GM12878 (cell line): ENCODE measurements around the gene CDHR2. TPM values are rescaled to one million over a fixed set of nuclear protein-coding genes. Genes with fewer than 3 reads are reported as not detected.

ENCODE experiments used
- ATAC-seq: fragments of 200-7000 bp; cut with Tn5 transposase; 3 replicates; pipeline ENCODE4 v1.9.1; 2020; ENCODE audit warnings: mild to moderate bottlenecking, moderate library complexity
- BruUV-seq: library from RNA; stranded (reverse); fragments of 400-500 nt; replicated peaks from 2 replicates; lab custom pipeline; 2021; lab: Mats Ljungman, UMichigan
- CTCF ChIA-PET: fragments of 300-600 bp; sonication (Branson Sonifier 250); formaldehyde crosslinking; extraction: SDS; loops from one replicate; lab custom pipeline; 2021; ENCODE audit warnings: inconsistent platforms; lab: Yijun Ruan, JAX
- POLR2A ChIA-PET: fragments of 350-600 bp; formaldehyde crosslinking; extraction: SDS; loops from one replicate; lab custom pipeline; 2021; ENCODE audit warnings: inconsistent platforms; lab: Charles Lee
- RAD21 ChIA-PET: fragments of 300-600 bp; sonication (Branson Sonifier 250); formaldehyde crosslinking; loops from one replicate; lab custom pipeline; 2023; ENCODE audit warnings: antibody characterized with exemption; ENCODE audit not compliant: unreplicated experiment; lab: Charles Lee
- SMC1A ChIA-PET: fragments of 300-600 bp; sonication (Branson Sonifier 250); formaldehyde crosslinking; loops from one replicate; lab custom pipeline; 2023; ENCODE audit not compliant: unreplicated experiment, uncharacterized antibody; lab: Charles Lee
- DNase-seq: peaks from one replicate; pipeline ENCODE4 v3.0.0-alpha.2; 2011; ENCODE audit warnings: low read depth, low spot score
- FAIRE-seq: peaks from 3 replicates; lab custom pipeline; 2011; peaks lifted over from hg19 to GRCh38; lab: Jason Lieb, UNC
- H2AFZ ChIP-seq: 2 replicates; pipeline ENCODE4 v1.6.0; 2011; ENCODE audit warnings: low read depth, low read length, control low read depth; ENCODE audit not compliant: control insufficient read depth
- H3K27ac ChIP-seq: 2 replicates; pipeline ENCODE4 v1.5.1; 2011; ENCODE audit warnings: control low read depth; ENCODE audit not compliant: control insufficient read depth, insufficient read depth
- H3K27me3 ChIP-seq, 2 experiments: replicated peaks in 1 of 2; 2 replicates each; pipeline versions ENCODE4 v1.6.0 to v1.6.1; 2011; ENCODE audit warnings: low read length in 1 of 2; ENCODE audit not compliant: control insufficient read depth in 2 of 2, insufficient read depth in 2 of 2
- H3K36me3 ChIP-seq, 2 experiments: 2 replicates each; pipeline ENCODE4 v1.5.1; 2011; ENCODE audit warnings: low read length in 1 of 2; ENCODE audit not compliant: control insufficient read depth in 2 of 2, insufficient read depth in 2 of 2
- H3K4me1 ChIP-seq: 2 replicates; pipeline ENCODE4 v1.6.1; 2011; ENCODE audit warnings: mild to moderate bottlenecking, low read length, moderate library complexity, mixed read lengths; ENCODE audit not compliant: control insufficient read depth, insufficient read depth
- H3K4me2 ChIP-seq: 2 replicates; pipeline ENCODE4 v1.6.0; 2011; ENCODE audit warnings: control low read depth; ENCODE audit not compliant: control insufficient read depth, insufficient read depth
- H3K4me3 ChIP-seq: fragments of 200-600 bp; sonication (generic); 2 replicates; pipeline ENCODE4 v1.5.1; 2016
- H3K79me2 ChIP-seq: 2 replicates; pipeline ENCODE4 v1.6.0; 2011; ENCODE audit warnings: low read length; ENCODE audit not compliant: control insufficient read depth, insufficient read depth
- H3K9ac ChIP-seq: 2 replicates; pipeline ENCODE4 v1.8.0; 2011; ENCODE audit warnings: low read length, control low read depth, mixed read lengths; ENCODE audit not compliant: control insufficient read depth, insufficient read depth
- H3K9me3 ChIP-seq: replicated peaks from 3 replicates; pipeline ENCODE4 v1.5.1; 2011; ENCODE audit warnings: mild to moderate bottlenecking, low read length; ENCODE audit not compliant: control insufficient read depth, insufficient read depth
- H4K20me1 ChIP-seq: 2 replicates; pipeline ENCODE4 v1.6.0; 2011; ENCODE audit not compliant: control insufficient read depth, insufficient read depth
- EED ChIP-seq: sonication (generic); IDR thresholded peaks from 2 replicates; pipeline ENCODE4 v1.6.1; 2016; ENCODE audit warnings: antibody characterized with exemption, low read depth
- RAD21 ChIP-seq: IDR thresholded peaks from 2 replicates; pipeline ENCODE4 v1.6.1; 2011; ENCODE audit warnings: mild to moderate bottlenecking, low read depth, low read length, moderate library complexity; ENCODE audit not compliant: insufficient read depth
- RUNX3 ChIP-seq: IDR thresholded peaks from 2 replicates; pipeline ENCODE4 v1.6.1; 2012; ENCODE audit warnings: low read length, inconsistent platforms
- SMC3 ChIP-seq: IDR thresholded peaks from 2 replicates; pipeline ENCODE4 v1.6.1; 2011; ENCODE audit warnings: low read length, improper control_type of control experiment, borderline replicate concordance
- YY1 ChIP-seq: IDR thresholded peaks from 2 replicates; pipeline ENCODE4 v1.6.1; 2011; ENCODE audit warnings: low read depth, mild to moderate bottlenecking, low read length
- WGBS: methylation state at CpG from one replicate; pipeline ENCODE4 v1.1.6; 2016; ENCODE audit warnings: low lambda C conversion rate; ENCODE audit not compliant: insufficient replicate concordance, insufficient coverage; ENCODE audit errors: missing lambda C conversion rate; 5-methylcytosine and 5-hydroxymethylcytosine counted together
- in situ Hi-C: fragments of 300-500 bp; cut with MboI; formaldehyde crosslinking; loops from 9 replicates; pipeline ENCODE4 v1.14.3; 2018; ENCODE audit warnings: mixed read lengths
- intact Hi-C: fragments of 100-400 bp; cut with micrococcal nuclease; formaldehyde crosslinking; loops from one replicate; pipeline ENCODE4 v1.14.2; 2022; ENCODE audit not compliant: unreplicated experiment
- polyA plus RNA-seq, 11 experiments: library from polyadenylated mRNA; depleted of rRNA in 4 of 11; unstranded in 6 of 11; stranded (reverse) in 5 of 11; fragments of >200 nt; fragmentation: Nextera tagmentation in 4 of 11; fragmentation: Illumina TruSeq in 1 of 11; extraction: Ambion mirVana in 4 of 11; extraction: Trizol in 1 of 11; gene quantifications; 1 replicate in 1 of 11; 2 replicates in 10 of 11; pipeline versions ENCODE4 v1.2.1 to v1.2.3, GENCODE V29; 2011 to 2016; ENCODE audit warnings: inconsistent platforms in 2 of 11, missing spikeins in 2 of 11, low read depth in 1 of 11
- total RNA-seq, 4 experiments: library from RNA; depleted of rRNA in 3 of 4; stranded (reverse); fragments of >200 nt in 3 of 4; fragmentation: Illumina TruSeq in 1 of 4; extraction: Trizol in 1 of 4; gene quantifications; 2 replicates each; pipeline versions ENCODE4 v1.2.1 to v1.2.3, GENCODE V29; 2013 to 2021
- TF ChIP-seq, protein P1 (sequence below), 3 experiments: IDR thresholded peaks in 2 of 3; conservative IDR thresholded peaks in 1 of 3; 2 replicates each; pipeline ENCODE4 v1.5.1; 2011; ENCODE audit warnings: low read depth in 3 of 3, low read length in 3 of 3, mild to moderate bottlenecking in 3 of 3, control low read depth in 2 of 3, moderate library complexity in 2 of 3, inconsistent platforms in 1 of 3, mixed read lengths in 1 of 3; ENCODE audit not compliant: control insufficient read depth in 2 of 3, insufficient read depth in 1 of 3; ENCODE audit errors: extremely low read depth in 1 of 3
- TF ChIP-seq, protein P2 (sequence below): fragments of 150-350 bp; IDR thresholded peaks from 2 replicates; pipeline ENCODE4 v1.6.1; 2014; ENCODE audit warnings: mild to moderate bottlenecking, low read depth, low read length
- TF ChIP-seq, protein P3 (sequence below): fragments of 450-650 bp; formaldehyde crosslinking; IDR thresholded peaks from 2 replicates; pipeline ENCODE4 v1.5.0; 2022; ENCODE audit warnings: mild to moderate bottlenecking, missing genetic modification characterization

The CDHR2 gene
- total and polyA plus RNA-seq, 10 of the 15 experiments (the other 5 are each of a cell fraction or from before 2014, with no cell fraction given), result 0.03 to 0.46 (median 0.06) TPM; not detected in 5

DNA sequence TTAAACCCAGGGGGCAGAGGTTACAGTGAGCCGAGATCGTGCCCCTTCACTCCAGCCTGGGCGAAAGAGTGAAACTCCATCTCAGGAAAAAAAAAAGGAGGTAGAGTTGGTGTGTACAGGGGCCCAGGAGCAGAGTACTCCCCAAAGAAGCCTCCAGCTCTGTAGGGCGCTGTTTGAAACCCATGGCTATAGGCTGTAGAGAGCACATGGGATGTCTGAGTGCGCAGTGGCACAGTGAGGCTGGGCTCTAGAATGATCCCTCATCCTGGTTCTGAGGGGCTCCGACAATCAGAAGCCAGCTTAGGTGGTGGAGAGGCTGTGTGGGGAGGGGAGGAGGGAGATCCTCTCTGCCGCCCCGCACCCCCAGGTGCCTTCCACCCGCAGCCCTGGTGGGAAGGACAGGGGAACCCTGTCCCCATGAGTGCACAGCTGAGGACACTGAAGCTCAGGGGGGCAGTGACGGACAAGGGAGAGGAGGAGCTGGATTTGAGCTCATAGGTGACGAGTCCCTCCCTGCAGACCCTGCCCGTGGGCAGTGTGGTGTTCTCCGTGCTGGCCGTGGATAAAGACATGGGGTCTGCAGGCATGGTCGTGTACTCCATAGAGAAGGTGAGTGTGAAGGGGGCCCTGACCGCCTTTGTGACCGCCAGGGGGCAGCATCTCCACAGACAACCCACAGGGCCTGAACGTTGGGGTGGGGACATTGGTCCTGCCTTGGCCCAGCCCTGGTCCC is 24.6 kb downstream of the CDHR2 start:
- FAIRE-seq (peak; percentile 89), ATAC-seq (peak; percentile 96), DNase-seq (no peak)
- no peaks in the 10 kb centered on the region for H3K4me1 ChIP-seq
- H3K9ac ChIP-seq, result no peak overlapping the region
- CTCF ChIA-PET, result interaction anchor here (0.5 to 4.1 kb wide), 12 partner anchors 11 to 844 kb away, joined by 3 to 27 read pairs (median 3); partner anchors contain the start of genes CLTB and TSPAN17
- no peak overlapping the region for H3K27ac ChIP-seq
- 30% methylated on average over 17 of the region's 18 CpGs for WGBS
- no peaks in the 10 kb centered on the region for H4K20me1 ChIP-seq
- H3K4me3 ChIP-seq, result no peak overlapping the region
- TF ChIP-seq EED, result no peak
- peak; percentile 45; the same call in 1 of the 2 replicates for TF ChIP-seq YY1
- peak; percentile 71 for TF ChIP-seq SMC3
- peak; percentile 54 for TF ChIP-seq RUNX3
- TF ChIP-seq, protein P1, sequence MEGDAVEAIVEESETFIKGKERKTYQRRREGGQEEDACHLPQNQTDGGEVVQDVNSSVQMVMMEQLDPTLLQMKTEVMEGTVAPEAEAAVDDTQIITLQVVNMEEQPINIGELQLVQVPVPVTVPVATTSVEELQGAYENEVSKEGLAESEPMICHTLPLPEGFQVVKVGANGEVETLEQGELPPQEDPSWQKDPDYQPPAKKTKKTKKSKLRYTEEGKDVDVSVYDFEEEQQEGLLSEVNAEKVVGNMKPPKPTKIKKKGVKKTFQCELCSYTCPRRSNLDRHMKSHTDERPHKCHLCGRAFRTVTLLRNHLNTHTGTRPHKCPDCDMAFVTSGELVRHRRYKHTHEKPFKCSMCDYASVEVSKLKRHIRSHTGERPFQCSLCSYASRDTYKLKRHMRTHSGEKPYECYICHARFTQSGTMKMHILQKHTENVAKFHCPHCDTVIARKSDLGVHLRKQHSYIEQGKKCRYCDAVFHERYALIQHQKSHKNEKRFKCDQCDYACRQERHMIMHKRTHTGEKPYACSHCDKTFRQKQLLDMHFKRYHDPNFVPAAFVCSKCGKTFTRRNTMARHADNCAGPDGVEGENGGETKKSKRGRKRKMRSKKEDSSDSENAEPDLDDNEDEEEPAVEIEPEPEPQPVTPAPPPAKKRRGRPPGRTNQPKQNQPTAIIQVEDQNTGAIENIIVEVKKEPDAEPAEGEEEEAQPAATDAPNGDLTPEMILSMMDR (IDR thresholded peaks at IDR 0.05 in 2 of 3, conservative IDR thresholded peaks at IDR 0.05 in 1 of 3; ENCODE audit: control insufficient read depth in 2 of 3, extremely low read depth in 1 of 3, insufficient read depth in 1 of 3, low read depth in 3 of 3, low read length in 3 of 3), result peak; percentile 78 to 86 (median 80)
- TF ChIP-seq, protein P2, sequence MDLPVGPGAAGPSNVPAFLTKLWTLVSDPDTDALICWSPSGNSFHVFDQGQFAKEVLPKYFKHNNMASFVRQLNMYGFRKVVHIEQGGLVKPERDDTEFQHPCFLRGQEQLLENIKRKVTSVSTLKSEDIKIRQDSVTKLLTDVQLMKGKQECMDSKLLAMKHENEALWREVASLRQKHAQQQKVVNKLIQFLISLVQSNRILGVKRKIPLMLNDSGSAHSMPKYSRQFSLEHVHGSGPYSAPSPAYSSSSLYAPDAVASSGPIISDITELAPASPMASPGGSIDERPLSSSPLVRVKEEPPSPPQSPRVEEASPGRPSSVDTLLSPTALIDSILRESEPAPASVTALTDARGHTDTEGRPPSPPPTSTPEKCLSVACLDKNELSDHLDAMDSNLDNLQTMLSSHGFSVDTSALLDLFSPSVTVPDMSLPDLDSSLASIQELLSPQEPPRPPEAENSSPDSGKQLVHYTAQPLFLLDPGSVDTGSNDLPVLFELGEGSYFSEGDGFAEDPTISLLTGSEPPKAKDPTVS, result no peak
- TF ChIP-seq RAD21, result peak; percentile 81
- TF ChIP-seq, protein P3, sequence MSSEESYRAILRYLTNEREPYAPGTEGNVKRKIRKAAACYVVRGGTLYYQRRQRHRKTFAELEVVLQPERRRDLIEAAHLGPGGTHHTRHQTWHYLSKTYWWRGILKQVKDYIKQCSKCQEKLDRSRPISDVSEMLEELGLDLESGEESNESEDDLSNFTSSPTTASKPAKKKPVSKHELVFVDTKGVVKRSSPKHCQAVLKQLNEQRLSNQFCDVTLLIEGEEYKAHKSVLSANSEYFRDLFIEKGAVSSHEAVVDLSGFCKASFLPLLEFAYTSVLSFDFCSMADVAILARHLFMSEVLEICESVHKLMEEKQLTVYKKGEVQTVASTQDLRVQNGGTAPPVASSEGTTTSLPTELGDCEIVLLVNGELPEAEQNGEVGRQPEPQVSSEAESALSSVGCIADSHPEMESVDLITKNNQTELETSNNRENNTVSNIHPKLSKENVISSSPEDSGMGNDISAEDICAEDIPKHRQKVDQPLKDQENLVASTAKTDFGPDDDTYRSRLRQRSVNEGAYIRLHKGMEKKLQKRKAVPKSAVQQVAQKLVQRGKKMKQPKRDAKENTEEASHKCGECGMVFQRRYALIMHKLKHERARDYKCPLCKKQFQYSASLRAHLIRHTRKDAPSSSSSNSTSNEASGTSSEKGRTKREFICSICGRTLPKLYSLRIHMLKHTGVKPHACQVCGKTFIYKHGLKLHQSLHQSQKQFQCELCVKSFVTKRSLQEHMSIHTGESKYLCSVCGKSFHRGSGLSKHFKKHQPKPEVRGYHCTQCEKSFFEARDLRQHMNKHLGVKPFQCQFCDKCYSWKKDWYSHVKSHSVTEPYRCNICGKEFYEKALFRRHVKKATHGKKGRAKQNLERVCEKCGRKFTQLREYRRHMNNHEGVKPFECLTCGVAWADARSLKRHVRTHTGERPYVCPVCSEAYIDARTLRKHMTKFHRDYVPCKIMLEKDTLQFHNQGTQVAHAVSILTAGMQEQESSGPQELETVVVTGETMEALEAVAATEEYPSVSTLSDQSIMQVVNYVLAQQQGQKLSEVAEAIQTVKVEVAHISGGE (CRISPR knock-in tag), result no peak
- in situ Hi-C loops, result no loop called here
- intact Hi-C loops, result loop anchor here (5.0 kb wide), 2 partner anchors 44 to 74 kb away; partner anchors contain the start of gene TSPAN17
- no peaks in the 10 kb centered on the region for H3K36me3 ChIP-seq
- RAD21 ChIA-PET, result interaction anchor here (0.9 to 1.8 kb wide), 5 partner anchors 31 to 538 kb away, joined by 3 to 5 read pairs (median 4); partner anchors contain the start of gene TSPAN17
- SMC1A ChIA-PET, result interaction anchor here (0.6 to 1.6 kb wide), 4 partner anchors 11 to 538 kb away, joined by 3 to 4 read pairs (median 3); no protein-coding TSS in a partner anchor
- H2AFZ ChIP-seq, result no peak overlapping the region; the same call in 1 of the 2 replicates
- BruUV-seq, result no TSS peak
- H3K9me3 ChIP-seq, result no peaks in the 10 kb centered on the region
- no peaks in the 10 kb centered on the region for H3K79me2 ChIP-seq
- no peak overlapping the region for H3K4me2 ChIP-seq
- H3K27me3 ChIP-seq, result no peaks in the 10 kb centered on the region
- POLR2A ChIA-PET, result interaction anchor here (0.6 kb wide), 1 partner anchor 252 kb away, joined by 6 read pairs; no protein-coding TSS in a partner anchor
